Common myeloid progenitor, CD34-positive (primary cell): ENCODE results near the gene RNF14.
"Not testable (repeated sequence)": the region's sequence is repeated elsewhere in the genome, so short reads cannot be mapped to it uniquely, and the experiment has no call there.

Experiments used
- CTCF ChIA-PET: fragments of 350-600 bp; sonication (Branson Sonifier 250); formaldehyde crosslinking; loops from one replicate; lab custom pipeline; 2021; ENCODE audit warnings: antibody characterized with exemption; lab: Charles Lee
- POLR2A ChIA-PET: fragments of 350-600 bp; sonication (Branson Sonifier 250); formaldehyde crosslinking; loops from one replicate; lab custom pipeline; 2021; ENCODE audit warnings: antibody characterized with exemption; lab: Charles Lee
- DNase-seq, 3 donors: peaks; one replicate each; pipeline versions ENCODE4 v3.0.0 to v3.0.0-alpha.2; 2013
- H3K27ac ChIP-seq, 2 experiments: 1 replicate in 1 of 2; 2 replicates in 1 of 2; pipeline ENCODE4 v1.7.0; 2013; ENCODE audit warnings: inconsistent platforms in 2 of 2, low read length in 2 of 2, mild to moderate bottlenecking in 2 of 2, low read depth in 1 of 2, moderate library complexity in 1 of 2; ENCODE audit not compliant: severe bottlenecking in 2 of 2, insufficient read depth in 1 of 2, poor library complexity in 1 of 2
- H3K27me3 ChIP-seq, 5 experiments: replicated peaks in 2 of 5; 1 replicate in 3 of 5; 2 replicates in 2 of 5; pipeline versions ENCODE4 v1.6.1 to v1.7.0; 2013; ENCODE audit warnings: low read length in 4 of 5, mild to moderate bottlenecking in 2 of 5, moderate library complexity in 2 of 5, inconsistent platforms in 1 of 5; ENCODE audit not compliant: insufficient read depth in 5 of 5, control insufficient read depth in 4 of 5
- H3K36me3 ChIP-seq, 4 experiments: 1 replicate in 2 of 4; 2 replicates in 2 of 4; pipeline versions ENCODE4 v1.6.1 to v1.7.0; 2013; ENCODE audit warnings: low read length in 3 of 4, control low read depth in 1 of 4, mild to moderate bottlenecking in 1 of 4; ENCODE audit not compliant: control insufficient read depth in 4 of 4, insufficient read depth in 4 of 4
- H3K4me1 ChIP-seq, 4 experiments: 1 replicate in 3 of 4; 2 replicates in 1 of 4; pipeline versions ENCODE4 v1.6.1 to v1.7.1; 2013; ENCODE audit warnings: low read length in 3 of 4, mild to moderate bottlenecking in 3 of 4, control low read depth in 1 of 4, inconsistent platforms in 1 of 4, moderate library complexity in 1 of 4; ENCODE audit not compliant: control insufficient read depth in 4 of 4, insufficient read depth in 4 of 4; ENCODE audit errors: control extremely low read depth in 1 of 4
- H3K4me3 ChIP-seq, 7 experiments: 1 replicate in 4 of 7; 2 replicates in 3 of 7; pipeline versions ENCODE4 v1.5.1 to v1.7.0; 2013; ENCODE audit warnings: mild to moderate bottlenecking in 7 of 7, low read length in 6 of 7, moderate library complexity in 6 of 7, inconsistent platforms in 2 of 7, low read depth in 2 of 7, control low read depth in 1 of 7; ENCODE audit not compliant: insufficient read depth in 4 of 7, control insufficient read depth in 1 of 7; ENCODE audit errors: extremely low read depth in 1 of 7
- H3K9me3 ChIP-seq, 5 experiments: 1 replicate in 4 of 5; 2 replicates in 1 of 5; pipeline versions ENCODE4 v1.6.1 to v1.7.1; 2013; ENCODE audit warnings: low read length in 4 of 5, mild to moderate bottlenecking in 2 of 5, inconsistent platforms in 1 of 5, low read depth in 1 of 5, moderate library complexity in 1 of 5; ENCODE audit not compliant: control insufficient read depth in 4 of 5, insufficient read depth in 2 of 5; ENCODE audit errors: control extremely low read depth in 1 of 5
- WGBS: methylation state at CpG from one replicate; pipeline ENCODE4 v1.1.5; 2013; ENCODE audit not compliant: insufficient coverage; 5-methylcytosine and 5-hydroxymethylcytosine counted together

RNF14 gene

DNA sequence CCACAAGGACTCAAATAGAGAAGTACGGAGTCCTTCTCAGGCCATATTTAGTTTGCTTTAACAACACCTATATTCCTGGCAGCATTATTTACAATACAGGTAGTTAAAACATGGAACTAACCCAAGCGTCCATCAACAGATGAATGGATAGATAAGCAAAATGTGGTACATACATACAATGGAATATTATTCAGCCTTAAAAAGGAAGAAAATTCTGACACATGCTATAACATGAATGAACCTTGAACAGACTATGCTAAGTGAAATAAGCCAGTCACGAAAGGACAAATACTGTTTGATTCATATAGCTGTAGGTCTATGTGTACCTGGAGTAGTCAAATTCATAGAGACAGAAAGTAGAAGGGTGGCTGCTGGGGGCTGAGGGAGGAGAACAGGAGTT lies 68.7 kb downstream of the RNF14 start:
- H3K9me3 ChIP-seq, POLR2A ChIA-PET, H3K4me1 ChIP-seq, H3K27ac ChIP-seq, H3K36me3 ChIP-seq, H3K4me3 ChIP-seq, DNase-seq: not testable (repeated sequence)
- CTCF ChIA-PET = interaction anchor here (0.9 to 1.0 kb wide), 2 partner anchors 16 to 40 kb away, joined by 3 read pairs; no protein-coding TSS in a partner anchor
- no CpG with 5 or more reads among the region's 3 CpGs for WGBS
- H3K27me3 ChIP-seq = peaks cover 0 to 31% (median 9%) of the 10 kb centered on the region in 5 experiments

DNA sequence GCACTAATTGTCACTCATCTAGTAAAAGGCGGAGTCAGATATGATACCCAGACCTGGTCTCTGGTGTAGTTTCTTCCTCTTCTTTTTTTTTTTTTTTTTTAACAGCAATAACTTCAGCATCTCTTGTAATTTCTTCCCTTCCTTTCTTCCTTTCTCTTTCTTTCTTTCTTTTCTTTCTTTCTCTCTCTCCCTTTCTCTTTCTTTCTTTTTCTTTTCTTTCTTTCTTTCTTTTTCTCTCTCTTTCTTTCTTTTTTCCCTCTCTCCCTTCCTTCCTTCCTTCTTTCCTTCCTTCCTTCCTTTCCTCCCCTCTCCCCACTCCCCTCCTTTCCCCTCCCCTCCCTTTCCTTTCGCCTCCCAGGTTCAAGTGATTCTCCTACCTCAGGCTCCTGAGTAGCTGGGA lies 69.8 kb downstream of the RNF14 start:
- no peaks in the 10 kb centered on the region for H3K36me3 ChIP-seq
- no peak overlapping the region for H3K27ac ChIP-seq
- H3K4me1 ChIP-seq = no peaks in the 10 kb centered on the region
- no peak for DNase-seq
- POLR2A ChIA-PET = no interaction called here
- CTCF ChIA-PET = no interaction called here
- no peak overlapping the region for H3K4me3 ChIP-seq
- WGBS = 100% methylated on average over 1 of the region's 2 CpGs
- H3K9me3 ChIP-seq = no peaks in the 10 kb centered on the region
- peaks cover 0 to 20% (median 3%) of the 10 kb centered on the region in 5 experiments for H3K27me3 ChIP-seq
